ENCODE measurements around the gene SYTL1. TPM values are rescaled to one million over a fixed set of nuclear protein-coding genes. Genes with fewer than 3 reads are reported as not detected.

Gene SYTL1
- total RNA-seq, 1 donor from 2014 or later: 8.2 TPM

DNA sequence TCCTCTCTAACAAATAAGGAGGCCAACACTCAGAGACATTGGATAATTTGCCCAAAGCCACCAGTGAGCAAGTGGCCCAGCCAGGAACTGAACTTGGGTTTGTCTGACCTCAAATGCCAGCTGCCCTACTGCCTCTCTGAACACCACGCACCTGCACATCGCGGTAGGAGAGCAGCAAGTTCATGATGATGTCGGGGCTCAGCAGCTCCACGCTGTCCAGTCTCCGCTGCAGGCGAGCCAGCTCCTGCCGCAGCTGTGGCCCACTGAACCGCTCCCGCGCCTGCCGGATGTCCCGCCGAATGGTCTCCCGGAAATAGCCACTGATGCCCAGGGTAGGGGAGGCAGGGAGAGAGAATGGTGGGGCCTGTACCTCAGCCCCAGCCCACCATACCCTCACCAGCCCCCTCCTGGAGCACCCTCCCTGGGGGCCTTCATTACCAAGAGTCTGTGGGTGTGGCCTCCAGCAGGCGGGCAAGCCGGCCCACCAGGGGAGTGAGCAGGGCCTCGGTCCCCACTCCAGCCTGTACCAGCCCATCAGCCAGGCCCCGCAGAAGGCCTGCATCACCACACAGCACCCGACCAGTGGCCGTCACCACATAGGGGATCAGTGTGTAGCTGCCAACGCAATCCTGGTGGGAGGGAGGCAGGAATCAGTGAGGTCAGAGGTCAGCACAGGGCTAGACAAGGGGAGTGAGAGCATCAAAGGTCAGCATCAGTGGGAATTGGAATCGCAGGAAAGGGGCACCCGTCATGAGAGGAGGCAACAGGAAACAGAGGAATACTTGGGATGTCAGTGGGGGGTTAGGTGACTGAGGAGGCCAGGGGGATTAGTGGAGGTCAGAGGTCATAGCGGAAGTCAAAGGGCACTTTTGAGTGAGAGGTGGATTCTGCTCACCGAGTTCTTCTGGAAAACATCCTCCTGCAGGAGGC is 22.2 kb downstream of the SYTL1 start:
- DNase-seq (ENCODE audit: low spot score): no peak

DNA sequence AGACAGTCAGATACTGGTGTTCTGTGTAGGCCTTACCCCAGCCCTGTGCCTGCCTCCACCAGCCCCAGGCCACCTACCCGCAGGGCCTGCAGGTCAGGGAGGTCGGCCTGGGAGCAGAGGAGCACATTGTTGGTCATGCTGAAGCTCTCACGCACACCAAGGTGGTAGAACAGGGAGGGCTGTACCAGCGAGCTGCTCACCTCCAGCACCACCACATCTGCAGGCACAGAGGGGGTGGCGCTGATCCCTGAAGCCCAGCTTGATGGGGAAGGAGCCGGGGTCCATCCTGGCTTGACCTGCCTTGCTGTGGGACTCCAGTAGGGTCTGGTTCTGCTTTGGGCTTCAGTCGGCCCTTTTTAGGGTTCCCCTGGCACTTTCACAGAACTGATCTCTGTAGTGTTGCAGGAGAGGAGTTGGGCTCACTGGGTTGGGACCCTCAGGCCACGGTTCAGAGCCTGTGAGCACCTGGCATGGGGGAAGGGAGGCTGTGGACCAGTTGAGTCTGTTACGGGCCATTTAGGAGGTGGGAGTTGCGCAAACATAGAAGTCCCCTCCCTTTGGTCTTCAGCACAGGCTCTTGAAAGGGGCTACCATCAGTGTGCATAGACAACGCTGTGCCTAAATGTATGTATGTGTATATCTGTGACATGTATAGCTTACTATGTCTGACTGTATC is 23.0 kb downstream of the SYTL1 start:
- DNase-seq (ENCODE audit: low spot score): no peak

DNA sequence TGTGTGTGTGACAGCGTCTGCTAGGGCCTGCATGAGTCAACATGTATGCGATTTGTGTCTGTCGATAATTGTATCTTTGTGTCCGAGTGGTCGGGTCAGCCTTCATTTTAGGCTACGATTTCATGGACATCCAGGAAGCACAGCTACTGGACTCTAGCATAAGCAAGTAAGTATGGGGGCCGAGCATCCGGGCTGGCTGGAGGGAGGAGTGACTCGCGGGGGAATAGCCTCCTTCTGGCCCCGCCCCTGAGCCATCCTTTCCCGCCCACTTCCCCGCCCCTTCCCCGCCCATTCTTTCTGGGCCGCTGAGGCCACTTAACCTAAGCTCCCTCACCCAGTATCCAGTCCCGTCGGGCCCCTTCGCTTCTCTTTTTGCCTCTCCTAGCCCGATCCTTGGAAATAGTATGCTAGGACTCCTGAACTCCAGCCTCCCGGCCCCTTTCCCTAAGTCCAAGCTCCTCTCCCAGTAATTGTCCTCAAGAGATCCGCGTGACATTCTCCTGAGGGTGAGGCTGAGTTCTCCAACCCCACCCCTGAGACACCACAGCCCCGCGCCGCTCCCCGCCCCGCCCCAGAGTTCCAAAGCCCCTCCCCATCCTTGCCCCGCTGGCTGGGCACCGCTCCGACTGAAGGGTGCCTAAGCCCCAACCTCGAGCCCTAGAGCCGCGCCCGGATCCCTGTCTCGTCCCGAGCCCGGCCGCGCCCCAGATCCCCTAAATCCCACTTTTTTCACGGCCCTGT is 23.7 kb downstream of the SYTL1 start:
- peak; percentile 96 for DNase-seq (ENCODE audit: low spot score)

DNA sequence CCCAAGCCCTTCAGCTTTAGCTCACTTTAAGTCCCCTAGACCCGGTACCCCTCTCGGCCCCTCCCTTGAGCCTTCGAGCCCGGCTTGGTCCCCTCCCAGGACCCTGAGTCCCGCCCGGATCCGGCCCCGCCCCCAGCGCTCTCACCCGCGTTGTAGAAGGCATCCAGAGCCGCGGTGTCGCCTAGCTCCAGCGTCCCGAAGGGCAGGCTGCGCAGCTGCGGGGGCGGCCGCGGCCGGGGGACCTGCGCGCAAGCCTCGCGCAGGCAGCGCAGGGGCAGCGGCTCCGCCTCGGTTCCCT is 24.2 kb downstream of the SYTL1 start:
- DNase-seq (ENCODE audit: low spot score): peak; percentile 93

DNA sequence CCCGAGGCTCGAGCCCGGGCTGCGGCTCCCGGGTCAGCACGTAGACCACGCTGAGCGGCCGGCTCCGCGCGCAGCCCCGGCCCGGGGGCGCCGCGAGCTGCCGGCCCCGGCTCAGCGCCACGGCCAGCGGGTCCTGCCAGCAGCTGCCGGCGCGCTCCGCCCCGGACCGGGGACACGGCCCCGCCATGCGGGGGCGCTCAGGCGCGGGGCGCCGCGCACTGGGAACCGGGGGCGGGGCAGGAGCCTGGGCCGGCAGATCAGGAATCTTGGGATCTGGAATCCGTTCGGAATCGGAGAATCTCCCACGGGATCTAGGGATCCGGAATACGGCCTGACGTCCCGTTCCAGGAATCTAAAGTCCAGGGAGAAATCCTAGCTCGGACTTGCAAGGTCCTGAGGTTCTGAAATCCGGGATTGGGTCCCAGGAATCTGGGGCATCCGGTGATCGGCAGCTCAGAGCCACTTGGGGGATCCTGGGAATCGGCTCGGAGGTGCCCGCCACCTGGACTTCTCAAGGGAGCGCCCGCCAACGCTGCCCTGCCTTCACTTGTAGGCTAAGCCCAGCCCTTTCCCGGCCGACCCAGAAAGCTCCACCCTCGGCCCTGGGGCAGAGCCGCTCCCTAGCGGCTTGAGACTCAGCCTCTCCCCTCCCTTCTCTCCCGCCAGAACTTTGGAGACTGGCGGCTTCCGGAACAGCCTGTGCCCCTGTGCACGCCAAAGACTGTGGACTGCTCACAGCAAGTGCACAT is 24.8 kb downstream of the SYTL1 start, which contains the start of gene MAP3K6:
Gene MAP3K6 (minus strand): TSS at position 551 of the 749 bp plus-strand sequence. CDS start 364 bp downstream, at position 187.
- peak; percentile 95 for DNase-seq (ENCODE audit: low spot score)

DNA sequence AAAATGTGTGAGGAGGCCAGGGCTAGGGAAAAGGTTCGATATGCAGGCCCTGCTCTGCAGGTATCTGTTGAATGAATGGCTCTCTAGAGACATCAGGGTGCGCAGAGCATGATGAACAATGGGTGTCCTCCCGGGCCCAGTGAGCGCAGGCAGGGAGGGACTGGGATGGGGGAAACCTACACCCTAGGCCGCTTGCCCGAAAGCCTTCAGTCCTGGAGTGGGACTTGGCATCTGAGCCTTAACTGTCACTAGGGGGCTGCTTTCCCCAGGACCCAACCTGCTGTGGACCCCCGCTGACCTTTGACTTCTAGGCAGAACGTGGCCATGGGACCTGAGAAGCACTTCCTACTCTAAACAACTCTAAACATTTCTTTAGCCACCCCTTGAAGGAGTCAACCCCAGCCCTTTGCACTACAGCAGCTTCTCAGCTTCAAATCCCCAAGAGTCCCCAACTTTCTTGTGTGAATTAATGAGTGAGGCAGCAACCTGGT is 25.4 kb downstream of the SYTL1 start:
- DNase-seq (ENCODE audit: low spot score): no peak

DNA sequence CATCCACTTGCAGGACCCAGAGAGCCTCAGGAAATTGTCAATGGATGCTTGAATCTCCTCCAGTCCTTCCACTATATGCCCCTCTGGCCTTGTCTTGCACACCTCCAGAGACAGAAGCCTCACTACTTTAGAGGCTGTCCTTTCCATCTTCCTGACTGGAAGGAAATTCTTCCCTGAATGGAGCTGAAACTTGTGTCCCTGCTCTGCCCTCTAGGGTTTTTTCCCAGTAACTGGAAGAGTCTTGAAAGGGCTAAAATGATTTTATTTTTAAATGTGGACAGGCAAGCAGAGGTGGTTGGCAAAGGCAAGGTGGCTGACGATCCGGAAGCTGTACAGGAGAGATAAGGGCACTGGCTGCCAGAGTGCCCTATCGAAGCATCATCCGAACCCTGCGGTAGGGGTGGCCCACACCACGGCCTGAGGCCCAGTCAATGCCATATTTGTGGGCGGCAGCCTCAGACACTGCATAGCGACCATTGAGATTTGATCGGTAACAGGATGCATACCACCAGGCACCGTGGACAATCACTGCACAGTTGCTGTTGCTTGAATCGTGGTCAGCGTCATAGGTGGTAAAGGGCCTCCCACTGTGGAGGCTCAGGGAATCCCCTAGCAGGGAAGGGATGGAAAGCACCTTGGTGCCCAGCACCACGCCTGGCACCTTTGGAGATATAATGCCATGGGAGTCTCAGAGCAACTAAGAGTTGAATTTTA is 27.2 kb downstream of the SYTL1 start:
- no peak for DNase-seq (ENCODE audit: low spot score)

DNA sequence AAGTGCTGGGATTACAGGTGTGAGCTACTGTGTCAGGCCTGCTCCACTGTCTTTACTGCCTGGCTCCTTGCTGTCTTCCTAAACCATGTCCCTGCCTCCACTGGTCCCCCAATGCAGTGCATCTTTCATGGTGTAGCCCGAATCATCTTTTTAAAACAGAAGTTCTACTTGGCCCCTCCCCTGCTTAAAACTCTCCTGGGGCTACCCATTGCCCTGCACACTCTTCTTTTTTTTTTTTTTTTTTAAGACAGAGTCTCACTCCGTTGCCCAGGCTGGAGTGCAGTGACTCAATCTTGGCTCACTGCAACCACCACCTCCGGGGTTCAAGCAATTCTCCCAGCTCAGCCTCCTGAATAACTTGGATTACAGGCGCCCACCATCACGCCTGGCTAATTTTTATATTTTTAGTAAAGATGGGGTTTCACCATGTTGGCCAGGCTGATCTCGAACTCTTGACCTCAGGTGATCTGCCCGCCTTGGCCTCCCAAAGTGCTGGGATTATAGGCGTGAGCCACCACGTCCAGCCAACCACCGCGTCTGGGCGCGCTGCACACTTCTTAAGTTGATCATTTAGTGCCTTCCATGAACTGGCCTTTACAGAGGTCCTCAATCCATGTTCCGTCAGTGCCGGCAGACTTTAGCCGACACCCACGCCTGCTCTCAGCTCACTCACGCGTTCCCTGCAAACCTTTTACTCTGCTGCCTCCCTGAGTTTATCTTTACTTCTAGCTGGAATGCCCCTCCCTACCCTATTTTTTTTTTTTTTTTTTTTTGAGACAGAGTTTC is 30.4 kb downstream of the SYTL1 start:
- DNase-seq (ENCODE audit: low spot score): no peak

DNA sequence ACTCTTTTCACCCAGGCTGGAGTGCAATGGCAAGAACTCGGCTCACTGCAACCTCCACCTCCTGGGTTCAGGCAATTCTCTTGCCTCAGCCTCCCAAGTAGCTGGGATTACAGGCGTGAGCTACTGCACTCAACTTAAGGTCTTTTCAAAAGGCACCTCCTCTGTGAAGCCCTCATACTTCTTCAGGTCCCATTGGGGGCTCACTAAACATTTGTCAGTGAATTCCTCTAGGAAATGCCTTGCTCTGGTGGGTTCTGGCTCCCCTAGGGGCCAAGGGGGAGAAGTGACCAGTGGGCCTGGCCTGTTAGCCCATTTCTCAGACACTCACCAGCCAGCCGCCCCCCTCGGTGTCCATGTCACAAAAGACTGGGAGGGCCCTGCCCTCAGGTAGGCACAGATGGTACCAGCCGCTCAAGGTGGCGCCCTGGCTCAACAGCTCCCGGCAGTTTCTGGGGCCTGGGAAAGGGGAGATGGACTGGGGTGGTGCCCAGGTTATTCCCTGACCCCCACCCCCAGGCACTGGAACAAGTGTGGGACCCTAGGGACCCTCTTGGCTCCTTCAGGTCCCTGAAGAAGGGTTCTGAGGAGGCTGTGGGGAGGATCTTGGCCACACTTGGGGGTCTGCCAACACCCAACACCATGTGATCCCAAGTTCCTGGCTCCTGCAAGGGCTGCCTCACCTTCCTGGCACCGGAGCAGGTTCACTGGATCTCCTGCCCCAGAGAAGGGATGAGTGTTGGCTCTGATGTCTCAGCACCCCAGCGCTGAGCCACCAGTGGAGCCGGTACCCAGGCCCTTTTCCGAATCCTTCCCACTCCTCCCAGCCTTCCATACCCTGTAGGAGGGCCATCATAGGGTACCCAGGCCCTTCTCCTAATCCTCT is 31.2 kb downstream of the SYTL1 start:
- no peak for DNase-seq (ENCODE audit: low spot score)

DNA sequence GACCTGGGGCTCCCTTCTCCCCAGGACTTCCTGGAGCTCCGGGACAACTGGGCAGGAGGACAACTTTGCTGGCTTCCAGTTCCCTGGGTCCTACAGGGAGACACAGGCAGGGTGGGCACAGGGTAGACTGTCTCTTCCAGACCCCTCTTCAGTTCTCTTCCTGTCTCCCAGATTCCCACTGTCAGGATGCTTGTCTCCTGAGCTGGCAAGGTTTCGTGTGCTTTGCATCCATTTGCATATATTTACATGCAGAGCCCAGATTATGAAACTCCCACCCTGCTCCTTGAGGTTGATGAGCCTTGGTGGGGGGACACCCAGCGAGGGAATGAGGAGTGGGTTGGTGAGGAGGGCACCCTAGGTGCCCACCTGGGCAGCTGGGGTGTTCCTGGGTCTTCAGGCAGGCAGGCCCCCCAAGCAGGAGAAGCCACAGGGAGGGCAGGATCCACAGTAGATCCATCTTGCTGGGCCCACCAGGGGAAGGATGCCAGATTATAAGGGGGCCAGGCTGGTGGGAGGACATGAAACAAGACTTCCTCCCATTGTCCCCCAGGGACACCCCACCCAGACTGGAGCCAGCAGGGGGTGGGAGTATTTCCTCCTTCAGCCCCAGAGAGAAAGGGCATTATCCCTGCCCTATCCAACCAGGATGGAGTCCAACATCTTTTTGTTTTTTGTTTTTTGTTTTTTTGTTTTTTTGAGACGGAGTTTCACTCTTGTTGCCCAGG is 32.7 kb downstream of the SYTL1 start, which contains the start of gene FCN3:
Gene FCN3 (minus strand): TSS at position 463 of the 725 bp plus-strand sequence. CDS start 6 bp downstream, at position 457.
- DNase-seq (ENCODE audit: low spot score): no peak

DNA sequence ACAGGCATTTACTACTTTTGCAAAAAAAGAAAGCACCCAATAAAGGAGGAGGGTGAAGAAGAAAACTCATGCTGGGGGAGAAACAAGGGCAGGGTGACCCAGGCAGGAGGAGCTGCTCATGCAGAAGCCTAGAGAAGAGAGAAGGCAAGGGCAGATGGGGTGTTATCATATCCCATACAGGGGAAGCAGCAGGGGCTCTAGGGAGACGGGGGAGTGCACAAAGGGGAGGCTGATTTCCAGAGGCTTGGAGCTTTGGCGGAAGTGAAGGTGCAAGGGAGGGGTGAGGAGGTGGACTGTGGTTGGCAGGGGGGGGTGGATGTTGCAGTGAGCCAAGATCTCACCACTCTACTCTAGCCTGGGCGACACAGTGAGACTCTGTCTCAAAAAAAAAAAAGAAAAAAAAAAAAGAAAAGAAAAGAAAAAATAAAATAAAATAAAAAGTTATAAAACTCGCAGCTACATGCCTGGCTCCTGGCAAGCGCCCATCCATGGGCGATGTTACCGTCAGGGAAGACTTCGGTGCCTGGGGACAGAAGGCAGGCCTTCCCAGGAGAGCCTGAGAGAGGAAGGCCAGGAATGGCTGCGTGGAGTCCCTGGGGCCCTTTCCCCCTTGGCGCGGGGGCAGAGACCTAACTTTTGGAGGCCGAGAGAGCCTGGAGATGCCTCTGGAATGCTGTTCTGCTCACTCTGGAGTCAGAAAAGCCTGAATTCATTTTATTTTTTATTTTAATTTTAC is 36.1 kb downstream of the SYTL1 start:
- no peak for DNase-seq (ENCODE audit: low spot score)

DNA sequence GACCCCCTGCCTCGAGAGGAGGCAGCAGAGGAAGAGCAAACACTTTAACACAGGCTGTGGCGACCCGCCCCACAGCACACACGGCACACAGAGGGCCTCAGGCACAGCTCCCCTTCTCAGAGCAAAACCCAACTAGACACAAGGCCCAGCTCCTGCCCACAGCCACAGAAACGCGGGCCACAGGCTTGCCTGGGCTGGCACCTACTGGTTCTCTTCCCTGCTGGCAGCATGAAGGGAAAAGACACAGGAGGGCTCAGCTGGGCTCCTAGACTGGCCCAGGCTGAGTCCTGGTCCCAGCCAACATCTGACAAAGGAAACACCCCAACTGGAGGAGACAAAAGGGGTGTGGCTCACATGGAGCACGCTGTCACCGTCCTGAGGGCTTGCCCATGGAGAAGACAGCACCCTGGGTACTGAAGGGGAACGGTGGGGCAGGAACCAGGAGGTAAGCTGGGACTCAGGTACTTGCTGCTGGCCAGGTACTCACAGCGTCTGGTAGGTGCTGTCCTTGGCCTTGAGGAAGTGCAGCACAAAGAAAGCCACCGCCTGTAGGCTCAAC is 37.8 kb downstream of the SYTL1 start:
- DNase-seq (ENCODE audit: low spot score): no peak

DNA sequence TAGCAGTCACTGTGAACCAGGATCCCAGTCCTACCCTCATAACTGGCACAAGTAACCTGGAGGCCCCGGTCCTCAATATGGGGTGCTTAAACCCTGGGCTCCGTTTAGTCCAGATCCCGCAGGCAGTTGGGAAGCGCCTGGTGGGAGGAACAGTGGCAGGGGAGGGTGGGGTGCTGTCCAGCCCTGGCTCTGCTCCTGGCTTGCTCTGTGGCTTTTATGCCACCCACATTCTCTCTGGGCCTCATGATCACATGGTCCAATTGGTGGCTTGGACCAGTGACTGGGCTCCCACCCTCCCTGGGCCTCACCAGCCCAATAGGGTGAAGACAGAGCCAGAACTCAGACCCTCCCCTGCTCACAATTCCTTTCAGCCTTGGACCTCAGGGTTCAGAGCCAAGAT is 38.4 kb downstream of the SYTL1 start:
- DNase-seq (ENCODE audit: low spot score): no peak

DNA sequence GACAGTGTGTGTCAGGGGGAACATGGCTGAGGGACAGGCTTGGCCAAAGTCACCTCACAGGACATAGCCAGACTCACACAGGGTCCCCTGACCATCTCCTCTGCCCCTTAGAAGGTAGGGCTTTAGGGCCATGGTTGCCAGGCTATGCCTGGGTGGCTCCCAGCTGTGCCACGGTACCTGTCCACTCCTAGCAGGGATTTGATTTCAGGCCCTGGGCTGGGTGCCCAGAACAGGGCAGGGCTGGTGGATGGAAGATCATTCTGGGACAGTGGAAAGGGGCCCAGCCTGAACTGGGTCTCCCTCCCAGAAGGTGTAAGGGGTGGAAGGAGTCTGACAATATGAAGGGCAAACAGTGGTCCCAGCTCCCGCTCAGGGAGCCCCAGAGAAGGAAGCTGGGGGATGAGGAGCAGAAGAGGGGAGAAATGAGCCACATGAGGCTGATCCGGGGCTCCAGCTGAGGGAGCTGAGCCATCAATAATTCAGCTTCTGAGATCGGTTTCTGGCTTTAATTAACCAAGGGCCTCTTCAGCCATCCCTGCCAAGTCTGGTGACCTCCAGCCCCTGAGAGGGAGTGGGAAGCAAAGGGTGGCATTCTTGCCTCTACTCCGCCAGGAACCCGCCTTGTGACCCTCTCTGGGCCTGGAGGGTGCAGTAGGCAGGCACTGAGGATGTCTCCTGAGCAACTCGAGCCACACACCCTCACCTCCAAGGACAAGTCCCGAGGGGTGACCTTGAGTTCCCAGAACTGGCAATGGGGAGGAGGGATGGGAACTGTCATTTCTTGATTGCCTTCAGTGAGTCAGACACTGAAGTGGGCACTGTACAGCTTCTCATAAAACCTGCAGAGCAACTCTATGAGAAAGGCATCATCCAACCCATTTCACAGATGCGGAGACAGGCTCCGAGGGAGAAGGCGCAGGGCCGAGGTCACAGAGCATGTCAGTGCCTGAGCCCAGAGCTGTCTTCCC is 39.2 kb downstream of the SYTL1 start:
- no peak for DNase-seq (ENCODE audit: low spot score)

DNA sequence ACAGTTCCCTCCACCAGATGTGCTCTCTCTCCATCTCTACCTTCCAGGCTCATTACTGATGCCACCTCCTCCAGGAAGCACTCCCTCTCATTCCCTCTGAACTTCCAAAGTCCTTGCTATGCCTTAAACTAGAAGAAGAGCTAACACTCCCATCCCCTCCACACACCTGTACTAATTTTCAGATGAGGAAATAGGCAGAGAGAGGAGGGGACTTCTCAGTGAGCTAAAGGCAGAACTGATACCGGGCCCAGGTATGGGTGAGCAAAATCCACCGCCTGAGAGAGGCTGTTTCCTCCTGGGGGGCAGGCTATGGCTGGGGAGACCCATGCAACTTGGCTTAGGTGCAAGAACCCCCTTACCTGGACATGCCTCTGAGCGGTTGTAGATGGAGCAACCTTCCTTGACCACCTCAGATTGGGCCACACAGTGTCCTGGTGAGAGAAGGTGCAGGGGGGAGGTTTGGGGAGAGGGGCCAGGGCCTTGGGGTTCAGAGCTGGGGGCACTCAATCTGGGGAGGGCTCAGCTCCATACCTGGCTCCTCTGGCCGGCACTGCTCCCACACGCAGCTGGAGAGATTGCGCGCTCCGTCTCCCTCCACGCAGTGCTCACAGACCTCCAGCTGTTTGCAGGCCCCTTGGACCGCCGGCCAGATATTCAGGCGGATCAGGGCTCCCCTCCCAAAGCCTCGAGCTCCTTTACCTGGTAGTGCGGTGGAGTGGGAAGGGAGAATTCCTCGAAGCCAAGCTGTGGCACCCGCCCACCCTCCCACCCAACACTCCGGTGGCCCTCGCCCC is 40.3 kb downstream of the SYTL1 start:
- DNase-seq (ENCODE audit: low spot score): no peak

All from umbilical cord (tissue), 2 donors.